Neuronal stem cell (in vitro differentiated cells): ENCODE results near the gene RNASEH2A.
"Not testable (repeated sequence)": the region's sequence is repeated elsewhere in the genome, so short reads cannot be mapped to it uniquely, and the experiment has no call there.

Source experiments
- DNase-seq: peaks from one replicate; pipeline ENCODE4 v3.0.0-alpha.2; 2013; ENCODE audit warnings: low spot score
- H2AFZ ChIP-seq: one replicate; pipeline ENCODE4 v1.6.1; 2013; ENCODE audit warnings: mild to moderate bottlenecking, low read length, inconsistent platforms
- H2AK5ac ChIP-seq: 2 replicates; pipeline ENCODE4 v1.6.1; 2013; ENCODE audit warnings: low read depth, mild to moderate bottlenecking, inconsistent platforms, low read length, moderate library complexity, mixed read lengths
- H2BK120ac ChIP-seq: 2 replicates; pipeline ENCODE4 v1.6.1; 2013; ENCODE audit warnings: low read depth, mild to moderate bottlenecking, inconsistent platforms, low read length, moderate library complexity, mixed read lengths
- H2BK12ac ChIP-seq: one replicate; pipeline ENCODE4 v1.6.1; 2013; ENCODE audit warnings: low read length, inconsistent platforms
- H2BK15ac ChIP-seq: 2 replicates; pipeline ENCODE4 v1.6.1; 2013; ENCODE audit warnings: mild to moderate bottlenecking, low read length, inconsistent platforms, mixed read lengths
- H2BK5ac ChIP-seq: one replicate; pipeline ENCODE4 v1.6.1; 2013; ENCODE audit warnings: inconsistent platforms, mild to moderate bottlenecking, low read length, moderate library complexity
- H3K14ac ChIP-seq: one replicate; pipeline ENCODE4 v1.6.1; 2013; ENCODE audit warnings: low read length, inconsistent platforms
- H3K18ac ChIP-seq: 2 replicates; pipeline ENCODE4 v1.6.1; 2013; ENCODE audit warnings: low read length, inconsistent platforms
- H3K23ac ChIP-seq: 2 replicates; pipeline ENCODE4 v1.6.1; 2013; ENCODE audit warnings: low read depth, mild to moderate bottlenecking, mixed read lengths, low read length, inconsistent platforms; ENCODE audit not compliant: poor library complexity
- H3K27ac ChIP-seq: replicated peaks from 3 replicates; pipeline ENCODE4 v1.5.1; 2013; ENCODE audit warnings: low read length, inconsistent platforms
- H3K27me3 ChIP-seq, 3 experiments: 2 replicates each; pipeline ENCODE4 v1.6.1; 2013; ENCODE audit warnings: low read length in 3 of 3, mild to moderate bottlenecking in 2 of 3, inconsistent platforms in 1 of 3, low read depth in 1 of 3, mixed read lengths in 1 of 3, moderate library complexity in 1 of 3; ENCODE audit not compliant: control insufficient read depth in 3 of 3, insufficient read depth in 3 of 3
- H3K36me3 ChIP-seq, 2 donors: replicated peaks in 1 of 2; 2 replicates each; pipeline ENCODE4 v1.6.1; 2013; ENCODE audit warnings: low read length in 2 of 2; ENCODE audit not compliant: control insufficient read depth in 2 of 2, insufficient read depth in 2 of 2
- H3K4ac ChIP-seq: 2 replicates; pipeline ENCODE4 v1.6.1; 2013; ENCODE audit warnings: inconsistent platforms, mild to moderate bottlenecking, low read length, moderate library complexity
- H3K4me1 ChIP-seq, 2 donors: 1 replicate in 1 of 2; 2 replicates in 1 of 2; pipeline ENCODE4 v1.6.1; 2013; ENCODE audit warnings: low read length in 2 of 2, low read depth in 1 of 2; ENCODE audit not compliant: control insufficient read depth in 2 of 2, insufficient read depth in 1 of 2
- H3K4me2 ChIP-seq: one replicate; pipeline ENCODE4 v1.6.1; 2013; ENCODE audit warnings: mild to moderate bottlenecking, low read length, inconsistent platforms; ENCODE audit not compliant: insufficient read depth, poor library complexity, severe bottlenecking
- H3K4me3 ChIP-seq, 2 donors: 2 replicates each; pipeline ENCODE4 v1.5.1; 2013; ENCODE audit warnings: low read length in 2 of 2, mild to moderate bottlenecking in 2 of 2, inconsistent platforms in 1 of 2, moderate library complexity in 1 of 2
- H3K79me1 ChIP-seq: one replicate; pipeline ENCODE4 v1.6.1; 2013; ENCODE audit warnings: low read depth, mild to moderate bottlenecking, inconsistent platforms, low read length, moderate library complexity
- H3K9ac ChIP-seq: one replicate; pipeline ENCODE4 v1.6.1; 2013; ENCODE audit warnings: mild to moderate bottlenecking, low read depth, low read length, inconsistent platforms; ENCODE audit not compliant: poor library complexity
- H3K9me3 ChIP-seq, 2 donors: replicated peaks in 1 of 2; 2 replicates each; pipeline versions ENCODE3 to v1.6.1; 2013; ENCODE audit warnings: low read length in 2 of 2, mild to moderate bottlenecking in 2 of 2, inconsistent platforms in 1 of 2, low read depth in 1 of 2, mixed read lengths in 1 of 2, moderate library complexity in 1 of 2; ENCODE audit not compliant: control insufficient read depth in 2 of 2, insufficient read depth in 1 of 2
- H4K8ac ChIP-seq: one replicate; pipeline ENCODE4 v1.6.1; 2013; ENCODE audit warnings: low read depth, mild to moderate bottlenecking, inconsistent platforms, low read length, moderate library complexity
- H4K91ac ChIP-seq: one replicate; pipeline ENCODE4 v1.6.1; 2013; ENCODE audit warnings: low read length, low read depth, mild to moderate bottlenecking, inconsistent platforms; ENCODE audit not compliant: poor library complexity
- WGBS, 2 donors: extraction: QIAGEN DNeasy Blood & Tissue Kit; methylation state at CpG; one replicate each; pipeline ENCODE4 v1.1.7; 2013; ENCODE audit warnings: missing lambda C conversion rate in 2 of 2, mixed read lengths in 1 of 2; ENCODE audit not compliant: insufficient read length in 2 of 2, insufficient replicate concordance in 1 of 2; ENCODE audit errors: extremely low coverage in 2 of 2; 5-methylcytosine and 5-hydroxymethylcytosine counted together

RNASEH2A gene

DNA sequence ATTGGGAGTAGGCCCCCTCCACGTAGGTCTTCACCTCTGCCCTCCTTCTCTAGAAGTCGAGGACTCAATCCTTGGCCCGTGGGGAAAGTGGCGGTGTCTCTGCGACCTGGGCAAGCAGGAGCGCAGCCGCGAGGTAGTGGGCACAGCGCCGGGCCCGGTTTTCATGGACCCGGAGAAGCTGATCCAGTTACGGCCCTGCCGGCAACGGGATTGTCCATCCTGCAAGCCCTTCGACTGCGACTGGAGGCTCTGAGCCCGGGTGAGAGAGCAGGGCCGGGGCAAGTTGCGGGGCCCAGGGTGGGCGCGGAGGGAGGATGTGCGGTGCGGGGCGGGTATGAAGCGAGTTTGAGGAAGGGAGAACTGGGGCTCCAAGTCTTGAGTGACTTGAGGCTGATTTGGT lies 2.3 kb upstream of the RNASEH2A start:
- Histone ChIP-seq H3K4me3 (no peak overlapping the region), H3K27ac (no peak overlapping the region)

DNA sequence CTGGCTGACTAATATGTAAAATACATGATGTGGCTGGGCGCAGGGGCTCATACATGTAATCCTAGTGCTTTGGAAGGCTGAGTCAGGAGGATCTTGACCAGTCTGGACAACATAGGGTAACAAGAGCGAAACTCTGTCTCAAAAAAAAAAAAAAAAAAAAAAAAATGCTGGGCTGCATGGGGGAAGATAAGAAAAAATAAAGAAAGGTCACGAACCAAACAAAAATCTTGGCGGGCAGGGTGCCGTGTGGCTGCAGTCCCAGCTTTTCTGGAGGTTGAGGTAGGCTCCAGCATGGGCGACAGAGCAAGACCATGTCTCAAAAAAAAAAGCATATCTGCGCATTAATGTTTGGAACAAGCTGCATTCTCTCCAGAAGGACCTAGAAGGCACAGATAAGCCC lies 8.7 kb downstream of the RNASEH2A start:
- H4K91ac ChIP-seq: no peak overlapping the region
- peaks cover 25 to 57% of the 10 kb centered on the region in 2 donors for H3K36me3 ChIP-seq
- no CpG with 5 or more reads among the region's 7 CpGs for WGBS, 2 donors
- H2AK5ac ChIP-seq: no peak overlapping the region
- no peak overlapping the region for H2BK120ac ChIP-seq
- H2BK12ac ChIP-seq: no peak overlapping the region
- H3K9ac ChIP-seq: no peak overlapping the region
- H3K9me3 ChIP-seq: no peaks in the 10 kb centered on the region
- no peak overlapping the region for H3K27ac ChIP-seq
- H2BK5ac ChIP-seq: no peak overlapping the region
- DNase-seq: no peak
- H3K4me2 ChIP-seq: no peak overlapping the region
- no peak overlapping the region for H3K4me3 ChIP-seq
- H3K4me1 ChIP-seq: no peaks in the 10 kb centered on the region
- H3K79me1 ChIP-seq: no peaks in the 10 kb centered on the region
- H3K23ac ChIP-seq: no peak overlapping the region
- H3K14ac ChIP-seq: no peak overlapping the region
- H3K27me3 ChIP-seq: no peaks in the 10 kb centered on the region
- H3K4ac ChIP-seq: no peak overlapping the region
- H4K8ac ChIP-seq: no peak overlapping the region
- H2AFZ ChIP-seq: no peak overlapping the region
- no peak overlapping the region for H3K18ac ChIP-seq
- H2BK15ac ChIP-seq: no peak overlapping the region

More for the DNA sequence above, 2.3 kb upstream of the RNASEH2A start:
- Histone ChIP-seq H2BK12ac (no peak overlapping the region), H3K23ac (no peak overlapping the region), H2BK15ac (no peak overlapping the region), H3K79me1 (peaks cover 19% of the 10 kb centered on the region), H2BK5ac (no peak overlapping the region), H4K8ac (no peak overlapping the region), H3K4me1 (peaks cover 14 to 17% of the 10 kb centered on the region in 2 donors), H3K4ac (no peak overlapping the region), H3K9me3 (no peaks in the 10 kb centered on the region), H2AK5ac (no peak overlapping the region), H3K36me3 (peaks cover 20 to 35% of the 10 kb centered on the region in 2 donors), H3K18ac (no peak overlapping the region), H3K4me2 (no peak overlapping the region), H3K9ac (no peak overlapping the region), H3K14ac (no peak overlapping the region), H2AFZ (no peak overlapping the region), H4K91ac (no peak overlapping the region), H3K27me3 (no peaks in the 10 kb centered on the region), H2BK120ac (peak overlapping the region; percentile 51)
- DNase-seq: no peak
- 100% methylated on average over 5 of the region's 26 CpGs; no CpG with 5 or more reads in 1 of the 2 donors for WGBS, 2 donors

DNA sequence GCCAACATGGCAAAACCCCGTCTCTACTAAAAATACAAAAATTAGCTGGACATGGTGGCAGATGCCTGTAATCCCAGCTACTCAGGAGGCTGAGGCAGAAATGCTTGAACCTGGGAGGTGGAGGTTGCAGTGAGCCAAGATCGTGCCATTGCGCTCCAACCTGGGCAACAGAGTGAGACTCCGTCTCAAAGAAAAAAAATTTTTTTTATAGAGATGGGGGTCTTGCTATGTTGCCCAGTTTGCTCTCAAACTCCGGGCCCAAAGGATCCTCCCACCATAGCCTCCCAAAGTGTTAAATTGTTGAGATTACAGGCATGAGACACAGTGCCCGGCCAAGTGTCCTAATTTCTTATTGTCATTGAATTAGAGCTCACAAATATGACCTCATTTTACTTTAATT lies 10.8 kb downstream of the RNASEH2A start:
- not testable (repeated sequence) for H2BK120ac ChIP-seq, H3K4me2 ChIP-seq, DNase-seq, H3K4me1 ChIP-seq, H2AK5ac ChIP-seq, H3K9ac ChIP-seq, H3K18ac ChIP-seq, H2AFZ ChIP-seq, H4K8ac ChIP-seq, H3K27ac ChIP-seq, H2BK12ac ChIP-seq, H2BK5ac ChIP-seq, H3K9me3 ChIP-seq, H3K23ac ChIP-seq, H3K79me1 ChIP-seq, H2BK15ac ChIP-seq, H3K27me3 ChIP-seq, H4K91ac ChIP-seq, H3K14ac ChIP-seq, H3K4ac ChIP-seq, H3K4me3 ChIP-seq
- no CpG with 5 or more reads among the region's 6 CpGs for WGBS, 2 donors
- H3K36me3 ChIP-seq: peaks cover 19 to 36% of the 10 kb centered on the region in 2 donors

DNA sequence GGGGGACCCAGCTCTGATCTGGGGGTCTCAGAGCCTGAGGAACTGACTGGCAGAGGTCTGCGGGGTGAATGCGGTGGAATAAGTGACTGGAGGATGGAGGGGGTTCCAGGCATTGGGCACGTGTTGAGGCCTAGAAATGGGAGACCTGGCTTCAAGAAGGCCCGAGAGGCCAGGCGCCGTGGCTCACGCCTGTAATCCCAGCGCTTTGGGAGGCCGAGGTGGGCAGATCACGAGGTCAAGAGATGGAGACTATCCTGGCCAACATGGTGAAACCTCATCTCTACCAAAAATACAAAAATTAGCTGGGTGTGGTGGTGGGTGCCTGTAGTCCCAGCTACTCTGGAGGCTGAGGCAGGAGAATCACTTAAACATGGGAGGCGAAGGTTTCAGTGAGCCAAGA lies 11.4 kb downstream of the RNASEH2A start:
- H2AFZ ChIP-seq, H3K9me3 ChIP-seq, H3K27me3 ChIP-seq, H3K4me3 ChIP-seq, H3K14ac ChIP-seq, H2BK12ac ChIP-seq, H2BK5ac ChIP-seq, H3K79me1 ChIP-seq, H3K23ac ChIP-seq, DNase-seq, H4K91ac ChIP-seq, H3K4ac ChIP-seq, H4K8ac ChIP-seq, H2BK120ac ChIP-seq, H2AK5ac ChIP-seq, H2BK15ac ChIP-seq, H3K4me1 ChIP-seq, H3K18ac ChIP-seq, H3K27ac ChIP-seq, H3K9ac ChIP-seq, H3K4me2 ChIP-seq: not testable (repeated sequence)
- H3K36me3 ChIP-seq: peaks cover 16 to 31% of the 10 kb centered on the region in 2 donors
- WGBS, 2 donors: no CpG with 5 or more reads among the region's 11 CpGs
